ENCODE results near the gene SLC5A7. TPM values are rescaled to one million over a fixed set of nuclear protein-coding genes. Genes with fewer than 3 reads are reported as not detected.
A peak's percentile ranks its signal among the peaks of the same experiment; 100 is the strongest.

The SLC5A7 gene
- total RNA-seq = under 1 TPM in 9 of 10 donors, not detected in 1; 0.04 to 0.39 (median 0.12) TPM
- under 1 TPM; 0.04 to 0.07 TPM for polyA plus RNA-seq
- long read RNA-seq, donor 1 = 0 reads
- long read RNA-seq, donor 2 = 0 reads
- long read RNA-seq, donor 3 = 0 reads

GRCh38 chr2:107986278-107987217, at the start of gene SLC5A7:
TSS of gene SLC5A7 (plus strand) at chr2:107986524. CDS start at chr2:107988156, 1,632 bp downstream.
- Histone ChIP-seq H3K4me3 (peak within 1 kb of the TSS in 7 of 10 donors; percentile 0 to 29 (median 15)), H3K27me3 (peaks cover 0 to 61% (median 33%) of the 10 kb centered on the region in 7 donors), H3K36me3 (no peaks in the 10 kb centered on the region), H3K9me3 (no peaks in the 10 kb centered on the region), H3K4me1 (peaks cover 0 to 9% (median 0%) of the 10 kb centered on the region in 9 donors), H3K27ac (no peak within 1 kb of the TSS)
- no peak for TF ChIP-seq CTCF (IDR thresholded peaks at IDR 0.05)
- DNase-seq (no peak), ATAC-seq (no peak)
- WGBS, 2 donors = 2% methylated on average over 73 to 75 of the region's 75 CpGs
- intact Hi-C loops (cut with DNase I) = no loop called here

GRCh38 chr2:107961395-107961794, 24.9 kb upstream of the SLC5A7 start:
- no peak overlapping the region for H3K4me3 ChIP-seq
- no peaks in the 10 kb centered on the region for H3K36me3 ChIP-seq
- intact Hi-C loops (cut with DNase I) = no loop called here
- no peaks in the 10 kb centered on the region for H3K27me3 ChIP-seq
- peaks cover 0 to 3% (median 0%) of the 10 kb centered on the region in 11 donors for H3K9me3 ChIP-seq
- H3K4me1 ChIP-seq = no peaks in the 10 kb centered on the region
- ATAC-seq (no peak), DNase-seq (no peak)
- no peak overlapping the region for H3K27ac ChIP-seq
- no peak for TF ChIP-seq CTCF (IDR thresholded peaks at IDR 0.05)
- WGBS, 2 donors = 69% methylated on average over 4 of the region's 4 CpGs

GRCh38 chr2:107964185-107964584, 22.1 kb upstream of the SLC5A7 start:
- H3K9me3 ChIP-seq = peaks cover 0 to 11% (median 0%) of the 10 kb centered on the region in 11 donors
- H3K27ac ChIP-seq = no peak overlapping the region
- H3K4me3 ChIP-seq = no peak overlapping the region
- no peaks in the 10 kb centered on the region for H3K4me1 ChIP-seq
- DNase-seq (no peak), ATAC-seq (no peak)
- TF ChIP-seq CTCF (IDR thresholded peaks at IDR 0.05) = no peak
- H3K27me3 ChIP-seq = no peaks in the 10 kb centered on the region
- no peaks in the 10 kb centered on the region for H3K36me3 ChIP-seq
- WGBS, 2 donors = 84 to 94% methylated on average over 1 of the region's 1 CpG
- intact Hi-C loops (cut with DNase I) = no loop called here

- DNase-seq (no peak), ATAC-seq (no peak)
- 48 to 57% methylated on average over 2 of the region's 2 CpGs for WGBS, 2 donors
- Histone ChIP-seq H3K27ac (no peak overlapping the region), H3K9me3 (peaks cover 0 to 5% (median 0%) of the 10 kb centered on the region in 11 donors), H3K27me3 (peaks cover 0 to 53% (median 33%) of the 10 kb centered on the region in 7 donors), H3K4me3 (no peak overlapping the region), H3K4me1 (peaks cover 0 to 9% (median 0%) of the 10 kb centered on the region in 9 donors), H3K36me3 (no peaks in the 10 kb centered on the region)
- no peak for TF ChIP-seq CTCF (IDR thresholded peaks at IDR 0.05)
- intact Hi-C loops (cut with DNase I) = no loop called here
Measured at GRCh38 chr2:107984707-107985106, 1.6 kb upstream of the SLC5A7 start.

Measured in heart right ventricle (tissue), 16 donors.